ENCODE measurements around the gene PTPRN2.

Gene PTPRN2

GRCh38 chr7:157908006-157908782, 679.4 kb downstream of the PTPRN2 start:
- no peaks in the 10 kb centered on the region for H3K4me1 ChIP-seq
- TF ChIP-seq, protein P1, sequence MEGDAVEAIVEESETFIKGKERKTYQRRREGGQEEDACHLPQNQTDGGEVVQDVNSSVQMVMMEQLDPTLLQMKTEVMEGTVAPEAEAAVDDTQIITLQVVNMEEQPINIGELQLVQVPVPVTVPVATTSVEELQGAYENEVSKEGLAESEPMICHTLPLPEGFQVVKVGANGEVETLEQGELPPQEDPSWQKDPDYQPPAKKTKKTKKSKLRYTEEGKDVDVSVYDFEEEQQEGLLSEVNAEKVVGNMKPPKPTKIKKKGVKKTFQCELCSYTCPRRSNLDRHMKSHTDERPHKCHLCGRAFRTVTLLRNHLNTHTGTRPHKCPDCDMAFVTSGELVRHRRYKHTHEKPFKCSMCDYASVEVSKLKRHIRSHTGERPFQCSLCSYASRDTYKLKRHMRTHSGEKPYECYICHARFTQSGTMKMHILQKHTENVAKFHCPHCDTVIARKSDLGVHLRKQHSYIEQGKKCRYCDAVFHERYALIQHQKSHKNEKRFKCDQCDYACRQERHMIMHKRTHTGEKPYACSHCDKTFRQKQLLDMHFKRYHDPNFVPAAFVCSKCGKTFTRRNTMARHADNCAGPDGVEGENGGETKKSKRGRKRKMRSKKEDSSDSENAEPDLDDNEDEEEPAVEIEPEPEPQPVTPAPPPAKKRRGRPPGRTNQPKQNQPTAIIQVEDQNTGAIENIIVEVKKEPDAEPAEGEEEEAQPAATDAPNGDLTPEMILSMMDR (IDR thresholded peaks at IDR 0.05) = no peak
- H3K4me3 ChIP-seq (ENCODE audit: low read depth, low read length) = no peak overlapping the region
- no peak overlapping the region for H3K9ac ChIP-seq
- H3K79me2 ChIP-seq = no peaks in the 10 kb centered on the region
- H2AFZ ChIP-seq = no peak overlapping the region
- no peak overlapping the region for H3K27ac ChIP-seq
- H3K36me3 ChIP-seq (ENCODE audit: control insufficient read depth, insufficient read depth, low read length) = no peaks in the 10 kb centered on the region
- H3K27me3 ChIP-seq (ENCODE audit: control insufficient read depth, insufficient read depth, low read length) = no peaks in the 10 kb centered on the region
- H3K9me3 ChIP-seq (ENCODE audit: control insufficient read depth, low read length) = no peaks in the 10 kb centered on the region
- no peak overlapping the region for H3K4me2 ChIP-seq (ENCODE audit: low read length)

GRCh38 chr7:157907091-157907490, 680.5 kb downstream of the PTPRN2 start:
- no peak overlapping the region for H3K4me3 ChIP-seq (ENCODE audit: low read depth, low read length)
- H3K79me2 ChIP-seq = no peaks in the 10 kb centered on the region
- TF ChIP-seq, protein P1 (IDR thresholded peaks at IDR 0.05) = no peak
- no peaks in the 10 kb centered on the region for H3K36me3 ChIP-seq (ENCODE audit: control insufficient read depth, insufficient read depth, low read length)
- no peak overlapping the region for H2AFZ ChIP-seq
- H3K4me2 ChIP-seq (ENCODE audit: low read length) = no peak overlapping the region
- H3K9ac ChIP-seq = no peak overlapping the region
- no peaks in the 10 kb centered on the region for H3K9me3 ChIP-seq (ENCODE audit: control insufficient read depth, low read length)
- H3K27ac ChIP-seq = no peak overlapping the region
- no peaks in the 10 kb centered on the region for H3K4me1 ChIP-seq
- no peaks in the 10 kb centered on the region for H3K27me3 ChIP-seq (ENCODE audit: control insufficient read depth, insufficient read depth, low read length)

- H3K4me1 ChIP-seq = no peaks in the 10 kb centered on the region
- no peak overlapping the region for H3K27ac ChIP-seq
- H3K4me2 ChIP-seq (ENCODE audit: low read length) = no peak overlapping the region
- H3K9me3 ChIP-seq (ENCODE audit: control insufficient read depth, low read length) = no peaks in the 10 kb centered on the region
- H2AFZ ChIP-seq = no peak overlapping the region
- TF ChIP-seq, protein P1 (IDR thresholded peaks at IDR 0.05) = no peak
- H3K36me3 ChIP-seq (ENCODE audit: control insufficient read depth, insufficient read depth, low read length) = no peaks in the 10 kb centered on the region
- no peaks in the 10 kb centered on the region for H3K79me2 ChIP-seq
- H3K9ac ChIP-seq = no peak overlapping the region
- no peaks in the 10 kb centered on the region for H3K27me3 ChIP-seq (ENCODE audit: control insufficient read depth, insufficient read depth, low read length)
- H3K4me3 ChIP-seq (ENCODE audit: low read depth, low read length) = no peak overlapping the region
These were observed 681.0 kb downstream of the PTPRN2 start for GRCh38 chr7:157906583-157906982.

DNA sequence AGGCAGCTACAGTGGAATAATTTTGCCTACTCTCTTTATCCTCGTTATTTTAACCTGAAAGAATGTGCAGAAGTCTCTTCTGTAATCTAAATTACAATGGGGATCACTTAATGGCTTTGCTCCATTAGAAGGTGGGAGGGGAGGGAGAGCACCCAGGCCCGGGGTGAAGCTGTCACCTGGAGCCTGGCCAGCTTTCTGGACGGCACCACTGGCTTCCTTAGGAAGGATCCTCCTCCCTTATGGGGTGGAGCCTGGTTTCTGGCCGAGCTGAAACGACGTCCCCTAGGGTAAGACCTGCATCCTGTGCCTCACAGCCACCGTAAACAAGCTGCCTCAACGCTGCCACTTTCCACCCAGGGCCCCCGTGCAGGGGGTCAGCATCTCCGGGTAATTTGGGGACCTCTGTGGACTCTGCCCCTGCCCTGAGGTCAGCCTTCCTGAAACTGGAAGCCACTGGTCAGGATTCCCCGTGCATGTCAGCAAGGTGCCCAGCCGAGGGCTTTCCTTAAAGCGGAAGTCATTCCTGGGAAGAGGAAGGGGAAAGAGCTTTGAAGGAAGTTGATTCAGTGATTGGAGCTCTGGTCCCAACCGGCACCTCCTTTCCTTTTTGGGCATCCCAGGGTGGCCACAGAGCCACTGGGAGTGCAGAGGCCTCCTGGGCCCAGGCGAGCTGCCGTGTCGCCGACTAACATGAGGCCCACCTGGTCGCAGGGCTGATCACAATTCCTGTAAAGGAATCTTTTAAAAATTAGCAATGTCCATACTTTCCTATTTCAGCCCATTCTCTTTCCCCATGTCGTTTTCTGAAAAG, 681.8 kb downstream of the PTPRN2 start:
- no peak overlapping the region for H3K27ac ChIP-seq
- no peaks in the 10 kb centered on the region for H3K9me3 ChIP-seq (ENCODE audit: control insufficient read depth, low read length)
- H3K27me3 ChIP-seq (ENCODE audit: control insufficient read depth, insufficient read depth, low read length) = no peaks in the 10 kb centered on the region
- TF ChIP-seq, protein P1 (IDR thresholded peaks at IDR 0.05) = no peak
- H2AFZ ChIP-seq = no peak overlapping the region
- no peak overlapping the region for H3K4me2 ChIP-seq (ENCODE audit: low read length)
- H3K4me1 ChIP-seq = no peaks in the 10 kb centered on the region
- H3K4me3 ChIP-seq (ENCODE audit: low read depth, low read length) = no peak overlapping the region
- no peaks in the 10 kb centered on the region for H3K36me3 ChIP-seq (ENCODE audit: control insufficient read depth, insufficient read depth, low read length)
- H3K9ac ChIP-seq = no peak overlapping the region
- H3K79me2 ChIP-seq = no peaks in the 10 kb centered on the region

Data from parathyroid adenoma (tissue), 2 donors.